HG03060 (cell line): Measurements from ENCODE around the gene SERPINB10.
"Not testable (repeated sequence)": the region's sequence is repeated elsewhere in the genome, so short reads cannot be mapped to it uniquely, and the experiment has no call there.

ENCODE experiments used
- ATAC-seq: cut with Tn5 transposase; IDR thresholded peaks from one replicate; pipeline ENCODE4 v1.9.1; 2021; ENCODE audit warnings: low read depth, moderate number of reproducible peaks; ENCODE audit not compliant: unreplicated experiment

SERPINB10 gene

DNA sequence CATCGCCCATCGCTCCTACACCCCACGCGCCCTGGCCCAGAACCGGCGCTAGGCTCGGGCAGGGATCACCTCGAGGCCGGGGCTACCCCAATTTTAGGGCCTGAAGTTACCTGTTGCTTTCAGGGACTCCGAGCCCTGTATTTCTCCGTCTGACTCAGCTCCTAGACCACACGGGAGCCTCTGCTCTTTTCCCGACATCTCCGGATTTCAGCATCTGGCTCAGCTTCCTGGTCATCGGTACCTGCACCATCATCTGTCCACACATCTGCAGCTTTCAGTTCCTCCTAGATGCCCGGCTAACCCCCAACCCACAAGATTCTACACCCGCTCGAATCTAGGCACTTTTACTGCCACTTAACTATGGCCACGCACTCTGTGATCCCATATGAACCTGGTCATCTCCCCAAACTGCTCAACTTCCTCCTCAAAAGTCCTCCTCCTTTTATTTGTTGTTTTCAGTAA, 29.2 kb downstream of the SERPINB10 start:
- ATAC-seq = peak; percentile 16

DNA sequence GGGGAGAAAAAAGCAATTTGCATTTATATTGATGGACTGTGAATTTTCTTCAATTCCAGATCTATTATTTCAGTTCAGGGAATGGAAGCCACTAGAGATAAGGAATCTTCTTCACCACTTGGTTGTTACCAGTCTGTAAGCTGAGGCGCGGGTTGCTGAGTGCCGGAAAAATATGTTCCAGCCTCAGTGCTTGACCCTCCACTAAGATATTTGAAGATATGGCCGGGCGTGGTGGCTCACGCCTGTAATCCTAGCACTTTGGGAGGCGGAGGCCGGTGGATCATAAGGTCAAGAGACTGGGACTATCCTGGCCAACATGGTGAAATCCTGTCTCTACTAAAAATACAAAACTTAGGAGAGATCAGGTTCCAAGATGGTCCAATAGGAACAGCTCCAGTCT, 32.2 kb downstream of the SERPINB10 start:
- ATAC-seq = no peak

DNA sequence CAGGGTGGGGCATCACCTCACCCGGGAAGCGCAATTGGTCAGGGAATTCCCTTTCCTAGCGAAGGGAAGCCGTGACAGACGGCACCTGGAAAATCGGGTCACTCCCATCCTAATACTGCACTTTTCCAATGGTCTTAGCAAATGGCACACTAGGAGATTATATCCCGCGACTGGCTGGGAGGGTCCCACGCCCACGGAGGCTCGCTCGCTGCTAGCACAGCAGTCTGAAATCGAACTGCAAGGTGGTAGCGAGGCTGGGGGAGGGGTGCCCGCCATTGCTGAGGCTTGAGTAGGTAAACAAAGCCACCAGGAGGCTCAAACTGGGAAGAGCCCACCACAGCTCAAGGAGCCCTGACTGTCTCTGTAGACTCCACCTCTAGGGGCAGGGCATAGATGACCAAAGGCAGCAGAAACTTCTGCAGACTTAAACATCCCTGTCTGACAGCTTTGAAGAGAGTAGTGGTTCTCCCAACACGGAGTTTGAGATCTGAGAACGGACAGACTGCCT, 32.8 kb downstream of the SERPINB10 start:
- ATAC-seq = not testable (repeated sequence)

DNA sequence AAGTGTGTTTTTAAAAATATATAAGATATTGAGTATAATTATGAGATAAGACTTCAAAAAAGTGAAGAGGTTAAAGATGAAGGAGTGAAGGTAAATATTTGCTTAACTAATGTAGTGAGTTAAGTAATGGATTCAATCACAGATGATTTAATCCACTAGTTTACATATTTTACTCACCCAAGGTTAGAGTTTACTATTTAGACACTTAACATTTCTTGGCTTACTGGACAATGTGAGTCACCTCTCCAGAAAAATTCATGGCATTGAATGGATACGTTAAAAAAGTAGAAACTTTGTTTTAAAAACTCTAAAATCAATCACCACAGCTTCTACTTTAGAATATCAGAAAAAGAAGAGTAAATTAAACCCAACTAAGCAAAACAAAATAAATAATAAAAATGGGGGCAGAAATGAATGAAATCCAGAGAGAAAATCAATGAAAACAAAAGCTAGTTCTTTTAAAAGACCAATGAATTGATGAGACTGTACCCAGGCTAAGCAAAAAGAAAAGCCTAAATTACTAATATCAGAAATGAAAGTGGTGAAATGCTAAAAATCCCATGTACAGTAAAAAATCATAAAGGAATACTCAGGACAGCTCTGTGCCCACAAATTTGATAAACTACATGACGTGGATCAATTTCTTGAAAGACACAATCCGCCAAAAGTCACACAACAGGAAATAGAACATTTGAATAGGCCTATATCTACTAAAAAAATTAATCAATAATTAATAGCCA, 39.5 kb downstream of the SERPINB10 start:
- ATAC-seq = no peak

DNA sequence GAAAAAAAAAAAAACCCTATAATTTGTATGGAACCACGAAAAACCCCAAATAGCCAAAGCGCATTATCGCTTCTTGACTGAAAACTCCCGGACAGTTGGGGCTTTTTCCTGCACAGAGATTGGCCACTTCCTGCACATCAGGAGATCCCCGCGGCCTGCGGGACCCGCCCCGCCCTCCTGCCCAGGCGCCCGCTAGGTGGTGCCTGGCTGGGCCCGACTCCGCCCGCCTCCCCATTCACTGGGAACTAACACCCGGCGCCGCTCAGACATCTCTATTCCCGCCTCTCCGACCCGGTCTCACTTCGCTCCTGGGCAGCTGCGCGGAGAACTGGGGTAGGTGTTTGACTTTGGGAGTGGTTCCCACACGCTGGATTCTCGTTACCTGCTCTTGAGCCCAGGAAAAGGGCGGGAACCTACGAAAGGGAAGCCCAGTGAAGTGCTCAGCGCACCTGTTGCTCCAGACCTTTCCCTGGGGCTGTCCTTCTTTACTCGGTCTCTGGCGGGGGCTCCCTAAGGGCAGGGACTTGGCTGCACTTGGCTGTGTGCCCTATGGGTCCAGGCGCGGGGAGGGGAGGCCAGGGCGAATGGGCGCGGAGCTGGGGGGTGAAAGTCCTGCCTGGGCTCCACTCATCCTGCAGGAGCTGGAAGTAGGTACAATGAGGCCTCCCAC, 41.4 kb downstream of the SERPINB10 start, which contains the start of gene HMSD:
HMSD (plus strand) TSS at position 234 of the 670 bp plus-strand sequence. CDS start 4,155 bp downstream, outside the sequence.
- ATAC-seq = peak; percentile 59

DNA sequence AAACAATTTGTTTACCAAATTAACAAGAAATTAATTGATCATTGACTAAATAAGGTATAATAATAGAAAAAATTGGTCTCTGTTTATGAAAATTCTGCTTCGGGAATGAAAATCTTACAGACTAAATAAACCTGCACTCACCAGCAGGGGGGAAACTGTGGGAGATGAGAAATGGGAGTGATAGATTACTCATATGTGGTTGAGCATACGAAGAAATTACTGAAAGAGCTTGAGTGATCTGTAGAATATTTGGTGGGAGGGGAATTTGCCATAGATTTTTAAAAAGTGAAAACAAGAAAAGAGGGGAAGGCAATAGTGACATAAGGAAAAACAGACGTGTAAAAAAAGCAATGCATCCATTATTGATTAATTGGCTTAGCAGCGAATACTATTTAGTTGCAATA, 43.5 kb downstream of the SERPINB10 start:
- ATAC-seq = peak; percentile 61

DNA sequence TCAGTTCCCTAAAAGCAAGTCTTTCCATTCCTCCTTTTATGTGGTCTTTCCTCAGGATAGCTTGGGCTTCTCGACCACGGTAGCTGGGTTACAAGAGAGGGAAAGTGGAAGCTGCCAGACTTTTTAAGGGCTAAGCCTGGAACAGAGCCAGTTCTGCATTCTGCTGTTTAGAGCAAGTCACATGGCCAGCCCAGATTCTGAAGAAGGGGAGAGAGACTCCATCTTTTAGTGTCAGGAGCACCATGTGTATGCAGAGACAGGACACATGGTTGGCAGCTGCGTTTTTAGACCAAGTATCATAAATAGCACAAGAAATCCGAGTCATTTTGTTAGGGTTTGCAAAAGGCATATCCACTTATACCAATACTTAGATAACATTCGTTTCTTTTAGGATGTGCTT, 46.1 kb downstream of the SERPINB10 start:
- no peak for ATAC-seq

DNA sequence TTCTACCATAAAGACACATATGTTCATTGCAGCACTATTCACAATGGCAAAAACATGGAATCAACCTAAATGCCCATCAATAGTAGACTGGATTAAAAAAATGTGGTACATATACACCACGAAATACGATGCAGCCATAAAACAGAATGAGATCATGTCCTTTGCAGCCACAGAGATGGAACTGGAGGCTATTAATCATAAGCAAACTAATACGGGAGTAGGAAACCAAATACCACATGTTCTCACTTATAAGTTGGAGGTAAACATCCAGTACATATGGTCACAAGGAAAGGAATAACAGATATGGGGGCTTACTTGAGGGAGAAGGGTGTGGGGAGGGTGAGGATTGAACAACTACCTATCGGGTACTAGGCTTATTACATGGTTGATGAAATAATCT, 49.0 kb downstream of the SERPINB10 start:
- ATAC-seq = no peak

DNA sequence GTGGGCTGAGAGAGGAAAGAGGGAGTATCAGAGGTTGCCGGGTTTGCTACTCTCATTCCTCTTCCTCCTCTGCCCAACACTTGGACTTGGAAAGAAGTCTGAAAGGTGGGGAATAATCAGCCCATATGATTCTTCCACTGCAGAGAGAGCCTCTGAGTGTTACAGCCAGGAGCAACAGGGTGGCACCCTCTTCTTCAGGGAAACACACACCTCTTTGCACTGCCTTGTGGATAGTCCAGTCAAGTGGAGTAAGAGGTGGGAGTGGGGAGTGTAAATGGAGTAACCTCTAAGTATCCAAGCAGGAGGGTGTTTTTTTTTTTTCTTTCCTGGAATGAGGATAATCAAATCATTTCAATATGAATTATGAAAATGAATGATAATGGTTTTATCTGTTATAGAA, 53.1 kb downstream of the SERPINB10 start:
- no peak for ATAC-seq

DNA sequence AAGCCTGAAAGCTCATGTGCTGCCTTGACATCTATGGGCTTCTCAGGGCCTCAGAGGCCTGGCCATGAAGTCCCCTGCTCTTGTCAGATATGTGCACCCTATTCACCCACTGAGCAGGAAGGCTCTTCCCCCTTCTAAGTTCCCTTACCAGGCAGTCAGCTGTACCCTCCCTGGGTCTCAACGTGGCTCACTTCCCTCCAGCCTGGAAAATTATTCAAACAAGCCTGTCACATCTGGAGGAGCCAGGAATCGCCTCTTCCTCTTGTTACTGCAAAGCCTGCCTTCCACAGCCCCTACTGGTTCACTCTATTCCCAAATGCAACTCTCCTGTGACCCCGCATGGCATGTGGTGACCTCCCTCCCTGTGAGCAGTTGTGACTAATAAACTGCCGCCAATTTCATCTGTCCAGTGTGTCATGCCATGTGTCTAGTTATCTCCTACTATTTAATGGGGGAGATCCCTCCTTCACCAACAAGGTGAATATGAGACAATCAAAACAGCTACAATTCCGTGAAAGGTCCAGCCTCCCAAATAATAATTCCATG, 53.8 kb downstream of the SERPINB10 start:
- ATAC-seq = no peak

DNA sequence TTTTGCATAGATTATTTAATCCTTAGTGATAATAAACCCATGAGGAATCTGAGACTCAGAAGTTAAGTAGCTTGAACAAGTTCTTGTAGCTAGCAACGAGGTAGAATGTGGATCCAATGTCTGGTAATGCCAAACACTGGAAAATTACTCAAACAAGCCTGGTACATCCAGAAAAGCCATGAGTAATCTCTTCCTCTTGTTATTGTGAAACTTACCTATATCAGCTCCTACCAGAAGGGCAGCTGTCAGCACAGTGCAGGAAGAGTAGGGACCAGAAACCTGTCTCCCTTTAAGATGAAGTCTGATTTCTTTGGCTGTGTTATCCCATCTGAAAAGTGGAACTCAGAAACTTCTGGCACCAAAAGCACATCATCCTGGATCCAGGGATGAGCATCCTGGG, 54.4 kb downstream of the SERPINB10 start:
- no peak for ATAC-seq

DNA sequence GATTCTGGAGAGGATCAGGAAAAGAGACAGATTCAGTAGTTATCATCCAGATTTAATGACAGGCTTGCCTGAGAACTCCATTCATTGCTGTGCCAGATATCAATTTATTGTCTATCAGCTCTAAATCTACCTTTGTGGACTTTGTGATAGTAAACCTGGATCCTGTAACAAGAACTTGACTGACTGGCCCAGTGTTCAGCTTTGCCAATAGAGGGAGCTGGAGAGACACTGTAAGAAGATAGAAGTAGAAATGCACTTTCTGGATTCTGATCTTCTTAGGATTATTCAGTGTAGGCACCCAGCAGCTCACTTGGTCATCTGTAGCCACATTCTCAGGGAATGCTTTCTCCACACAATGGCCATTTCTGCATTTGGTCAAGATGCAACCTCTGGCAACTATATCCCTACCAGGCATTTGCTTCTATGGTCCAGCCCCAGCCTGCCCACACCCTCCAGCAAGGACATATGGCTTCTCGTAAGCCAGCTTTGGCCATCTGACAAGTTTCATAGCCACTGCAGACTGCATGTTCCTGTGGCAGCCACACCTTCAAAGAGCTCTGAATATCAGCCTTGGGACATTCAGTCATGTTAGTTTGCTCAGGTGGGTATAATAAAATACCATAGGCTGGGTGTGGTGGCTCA, 56.0 kb downstream of the SERPINB10 start:
- ATAC-seq = no peak

DNA sequence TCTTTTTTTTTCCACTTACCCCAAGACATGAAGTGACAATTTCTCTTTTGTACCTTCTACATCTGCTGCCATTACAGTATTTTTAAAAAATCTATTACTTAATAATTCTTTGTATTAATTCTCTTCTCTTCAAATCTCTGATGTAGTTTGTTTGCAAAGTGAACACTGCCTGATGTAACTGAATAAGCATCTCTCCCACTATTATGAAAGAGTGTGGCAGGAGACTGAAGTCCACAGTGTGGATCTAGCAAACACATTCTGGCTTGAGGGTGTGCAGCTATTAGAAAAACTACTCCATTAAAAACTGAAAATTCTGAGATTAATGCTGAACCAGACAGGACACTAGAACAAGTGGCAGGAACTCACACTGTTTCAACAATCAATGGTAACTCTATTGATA, 57.1 kb downstream of the SERPINB10 start:
- ATAC-seq = no peak

DNA sequence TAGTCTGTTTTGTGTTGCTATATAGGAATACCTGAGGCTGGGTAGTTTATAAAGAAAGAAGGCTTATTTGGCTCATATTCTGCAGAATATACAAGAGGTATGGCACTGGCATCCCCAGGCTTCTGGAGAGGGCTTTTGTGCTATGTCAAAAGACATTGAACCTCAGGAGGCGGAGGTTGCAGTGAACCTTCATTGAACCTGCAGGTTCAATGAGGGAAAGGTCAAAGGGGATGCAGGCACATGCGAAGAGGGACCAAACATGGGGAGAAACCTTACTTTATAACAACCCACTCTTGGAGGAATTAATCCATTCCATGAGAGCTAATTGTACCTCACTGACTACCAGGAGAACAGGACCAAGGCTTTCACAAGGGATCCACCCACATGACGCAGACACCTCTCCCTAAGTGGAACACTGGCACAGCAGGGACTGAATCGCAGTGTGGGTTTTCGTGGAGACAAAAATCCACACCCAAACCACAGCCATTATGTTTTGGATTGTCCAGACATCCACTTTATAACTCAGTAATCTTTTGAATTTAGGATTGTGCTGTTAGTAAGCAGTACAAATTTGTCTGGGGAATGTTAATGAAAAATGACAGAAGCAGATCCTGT, 58.1 kb downstream of the SERPINB10 start:
- no peak for ATAC-seq

DNA sequence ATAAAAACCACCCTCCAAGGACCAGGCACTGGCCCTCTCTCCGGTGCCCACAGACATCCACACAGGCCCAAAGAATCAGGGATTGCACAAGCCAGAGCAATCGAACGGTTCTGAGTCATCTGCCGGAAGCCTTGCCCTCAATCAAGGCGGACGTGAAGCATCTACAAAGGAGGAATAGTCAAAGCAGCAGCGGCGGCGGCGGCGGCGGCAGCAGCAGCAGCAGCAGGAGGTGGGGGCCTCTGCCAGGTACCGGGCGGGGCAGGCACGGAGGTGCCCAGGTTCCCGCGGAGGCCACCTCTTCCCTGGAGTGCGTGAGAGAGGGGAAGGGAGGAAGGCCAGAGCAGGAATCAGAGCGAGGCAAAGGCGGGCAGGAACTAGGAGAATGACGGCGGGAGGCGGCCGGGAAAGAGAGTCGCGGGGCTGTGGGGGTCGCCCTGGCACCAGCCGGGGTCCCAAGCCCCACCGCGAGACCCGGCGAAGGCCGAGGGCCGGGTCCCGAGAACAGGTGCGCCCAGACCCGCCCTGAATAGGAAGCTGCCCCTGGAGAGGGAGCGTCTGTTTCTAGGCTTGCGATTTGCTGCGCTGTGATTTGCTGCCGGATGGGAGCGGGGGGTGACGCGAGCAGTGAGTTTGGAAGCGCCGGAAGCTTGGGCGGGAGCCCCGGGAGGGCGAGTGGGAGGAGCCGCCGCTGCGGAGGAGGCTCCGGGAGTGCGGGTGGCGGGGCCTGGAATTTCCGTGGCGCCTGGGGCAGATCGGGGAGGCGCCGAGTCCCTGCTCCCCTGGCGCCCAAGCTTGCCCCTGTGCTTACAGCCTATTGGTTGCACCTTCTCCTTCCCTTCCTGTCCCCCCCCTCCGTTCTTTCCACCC, 62.4 kb downstream of the SERPINB10 start, which contains the start of gene SERPINB8:
SERPINB8 (plus strand) TSS at position 140 of the 867 bp plus-strand sequence. CDS start 8,228 bp downstream, outside the sequence.
- peak; percentile 78 for ATAC-seq

DNA sequence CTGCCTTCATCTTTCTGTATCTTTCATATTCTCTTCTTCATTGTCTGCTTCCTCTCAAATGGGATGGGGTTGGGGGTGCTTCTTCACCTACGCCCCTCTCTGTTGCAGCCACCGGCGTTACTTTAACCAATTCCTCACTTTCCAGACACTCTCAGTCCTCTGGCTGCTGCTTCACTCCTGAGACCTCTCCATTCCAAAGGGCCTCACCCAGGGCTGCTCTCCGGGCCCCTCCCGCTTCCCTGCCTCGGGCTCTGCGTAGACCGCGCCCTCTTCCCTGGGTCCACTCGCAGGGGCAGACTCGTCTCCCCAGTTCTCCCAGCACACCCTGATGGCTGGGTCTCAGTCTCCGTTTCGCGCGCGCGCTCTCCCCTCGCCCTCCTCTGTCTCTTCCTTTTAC, 63.0 kb downstream of the SERPINB10 start:
- ATAC-seq = no peak

DNA sequence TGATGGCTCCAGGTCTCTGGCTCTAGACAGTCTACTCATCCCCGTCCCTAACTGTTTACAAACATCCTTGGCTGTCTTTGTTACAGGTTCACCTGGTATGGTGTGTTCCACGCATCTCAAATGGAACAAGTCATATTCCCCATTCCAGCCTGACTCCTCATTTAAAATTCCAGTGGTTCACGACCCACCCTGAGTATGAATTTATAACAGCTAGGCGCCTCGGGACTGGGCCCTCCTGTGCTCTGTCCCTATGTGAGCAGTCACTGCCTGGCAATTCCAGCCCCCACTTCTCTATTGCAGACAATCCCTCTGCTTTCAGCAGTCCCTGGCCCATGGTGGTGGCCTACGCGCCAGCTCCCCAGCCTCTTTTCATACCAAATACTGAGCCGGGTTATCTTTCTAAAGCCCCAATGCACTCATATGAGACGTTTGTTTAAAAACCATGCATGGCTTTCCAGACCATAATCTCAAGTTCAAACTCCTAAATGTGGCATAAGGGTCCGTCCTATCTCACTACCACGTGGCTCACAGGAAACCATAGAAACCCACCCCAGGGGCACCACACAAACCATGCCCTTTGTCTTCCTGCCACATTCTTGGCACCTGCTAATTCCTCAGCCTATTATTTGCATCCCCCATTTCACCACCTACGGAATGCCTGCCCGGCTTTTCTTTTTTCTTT, 63.7 kb downstream of the SERPINB10 start:
- no peak for ATAC-seq

DNA sequence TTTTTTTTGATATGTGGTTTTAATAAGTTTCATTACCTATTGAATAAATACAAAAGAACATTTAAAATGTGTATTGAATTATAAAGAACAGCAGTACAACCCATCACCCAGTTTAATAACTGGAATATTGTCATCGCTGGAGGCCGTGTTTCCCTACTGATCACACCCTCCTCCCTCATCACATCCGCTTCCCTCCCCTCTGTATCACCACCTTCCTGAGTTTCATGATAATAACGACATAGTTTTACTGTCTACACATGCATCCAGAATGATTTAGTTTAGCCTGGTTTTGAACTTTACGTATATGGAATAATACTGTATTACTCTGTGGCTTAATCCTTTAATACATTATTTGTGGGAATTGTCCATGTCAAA, 64.2 kb downstream of the SERPINB10 start:
- ATAC-seq = no peak

DNA sequence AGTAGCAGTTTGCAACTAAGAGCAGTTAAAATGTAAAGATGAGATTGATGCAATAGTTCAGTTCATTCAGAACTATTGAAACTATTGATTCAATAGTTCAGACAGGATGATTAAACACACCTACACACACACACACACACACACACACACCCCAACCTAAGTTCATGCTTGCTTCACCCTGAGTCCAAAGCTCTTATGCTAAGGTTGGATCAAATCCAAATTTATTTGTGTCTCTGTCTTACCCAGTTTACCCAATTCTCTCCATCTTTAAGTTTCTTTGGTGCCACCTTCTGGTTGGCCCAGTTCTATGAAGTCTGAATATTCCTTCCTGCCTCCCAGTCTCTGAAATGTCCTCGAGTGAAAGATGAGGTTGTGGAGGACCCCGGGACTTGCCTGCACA, 67.2 kb downstream of the SERPINB10 start:
- no peak for ATAC-seq
